Ramos (cell line): ENCODE results near the gene VEGFB.

ENCODE experiments used
- in situ Hi-C: fragments of 300-500 bp; cut with MboI; formaldehyde crosslinking; loops from one replicate; pipeline ENCODE4 v1.14.3; 2022; ENCODE audit warnings: low sequenced_read_pairs; ENCODE audit not compliant: unreplicated experiment

Gene VEGFB

GRCh38 chr11:64269540-64270220, 35.3 kb downstream of the VEGFB start:
- in situ Hi-C loops, result no loop called here

DNA sequence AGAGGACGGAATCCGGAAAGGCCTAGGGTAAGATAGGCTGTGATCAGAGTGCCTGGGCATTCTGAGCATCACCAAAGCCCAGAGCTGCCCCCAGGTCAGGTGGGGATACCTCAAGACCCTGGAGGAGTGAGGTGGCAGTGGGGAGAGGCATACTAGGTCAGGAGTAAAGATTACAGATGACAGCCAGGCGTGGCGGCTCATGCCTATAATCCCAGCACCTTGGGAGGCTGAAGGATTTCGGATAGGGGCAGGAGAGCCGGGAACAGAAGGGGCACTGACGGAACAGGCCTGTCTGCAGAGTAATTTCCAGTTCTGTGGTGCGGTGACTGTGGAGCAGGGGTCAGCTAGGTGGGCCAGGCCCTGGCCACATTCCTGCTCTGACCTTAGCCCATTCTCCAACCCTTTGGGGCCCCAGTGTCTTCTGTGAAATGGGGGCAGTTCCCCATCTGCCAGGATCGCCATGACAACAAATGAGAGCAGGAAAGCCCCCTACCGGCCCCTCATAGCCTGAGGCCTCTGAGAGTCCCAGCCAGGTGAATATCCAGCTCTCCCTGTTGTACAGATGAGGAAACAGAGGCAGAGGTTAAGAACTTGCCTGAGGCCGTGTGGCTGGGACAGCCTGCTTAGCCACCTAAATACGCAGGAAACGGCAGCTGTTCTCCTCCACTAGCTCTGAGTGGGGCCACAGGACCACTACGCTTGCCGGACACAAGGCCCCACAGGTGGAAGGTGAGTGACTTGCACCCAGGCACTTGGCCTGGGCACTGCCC, 40.8 kb downstream of the VEGFB start:
- in situ Hi-C loops, result no loop called here

DNA sequence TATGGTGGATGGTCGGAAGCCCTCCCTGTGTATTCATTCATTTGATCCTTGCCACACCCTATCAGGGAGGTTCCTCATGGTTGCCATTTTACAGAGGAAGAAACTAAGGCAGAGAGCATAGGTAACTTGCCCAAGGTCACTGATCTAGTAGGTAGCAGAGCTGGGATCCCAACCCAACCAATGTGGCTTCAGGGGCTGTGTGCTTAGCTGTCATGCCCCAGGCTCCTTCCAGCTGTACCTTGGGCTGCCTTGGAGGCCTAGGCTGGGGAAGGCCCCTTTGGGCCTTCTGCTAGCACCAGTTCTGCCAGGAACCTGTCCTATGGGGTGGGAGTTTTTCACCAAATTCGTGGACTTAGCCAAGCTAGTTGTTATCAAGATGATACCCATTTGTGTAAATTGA, 41.5 kb downstream of the VEGFB start:
- in situ Hi-C loops, result no loop called here

DNA sequence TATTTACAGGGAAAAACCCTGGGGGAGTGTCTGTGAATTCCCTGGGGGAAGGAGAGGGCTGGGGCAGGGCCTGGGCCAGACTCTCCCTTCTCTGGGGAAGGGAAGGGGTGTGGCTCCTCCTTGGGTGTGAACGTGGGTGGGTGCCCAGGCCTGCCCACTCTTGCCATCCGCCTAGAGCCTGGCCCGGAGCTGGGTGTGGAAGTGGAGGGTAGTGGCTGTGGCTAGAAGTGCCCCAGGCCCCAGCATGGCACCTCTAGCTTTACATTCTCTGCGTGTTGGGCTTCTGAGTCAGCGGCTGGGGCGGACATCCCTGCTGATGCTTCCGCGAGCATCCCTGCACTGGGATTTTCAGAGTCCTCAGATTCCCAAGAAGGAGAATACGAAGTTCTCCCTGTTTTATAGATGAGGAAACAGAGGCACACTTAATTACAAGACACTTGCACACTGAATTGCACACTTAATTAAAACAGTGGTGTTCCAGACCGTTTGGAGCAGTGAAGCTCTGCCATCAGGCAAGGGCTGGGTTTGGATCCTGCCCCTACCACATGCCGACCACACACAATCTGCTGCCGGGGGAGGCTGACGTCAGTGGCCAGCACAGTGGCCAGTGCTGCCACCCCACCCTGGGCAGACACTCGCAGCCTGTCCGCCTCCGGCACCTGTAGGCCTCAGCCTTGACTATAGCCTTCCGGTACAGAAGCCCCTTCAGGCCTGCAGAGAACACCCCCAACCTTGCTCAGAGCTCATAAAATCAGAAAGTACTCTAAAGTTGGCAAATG, 42.5 kb downstream of the VEGFB start:
- in situ Hi-C loops, result no loop called here

DNA sequence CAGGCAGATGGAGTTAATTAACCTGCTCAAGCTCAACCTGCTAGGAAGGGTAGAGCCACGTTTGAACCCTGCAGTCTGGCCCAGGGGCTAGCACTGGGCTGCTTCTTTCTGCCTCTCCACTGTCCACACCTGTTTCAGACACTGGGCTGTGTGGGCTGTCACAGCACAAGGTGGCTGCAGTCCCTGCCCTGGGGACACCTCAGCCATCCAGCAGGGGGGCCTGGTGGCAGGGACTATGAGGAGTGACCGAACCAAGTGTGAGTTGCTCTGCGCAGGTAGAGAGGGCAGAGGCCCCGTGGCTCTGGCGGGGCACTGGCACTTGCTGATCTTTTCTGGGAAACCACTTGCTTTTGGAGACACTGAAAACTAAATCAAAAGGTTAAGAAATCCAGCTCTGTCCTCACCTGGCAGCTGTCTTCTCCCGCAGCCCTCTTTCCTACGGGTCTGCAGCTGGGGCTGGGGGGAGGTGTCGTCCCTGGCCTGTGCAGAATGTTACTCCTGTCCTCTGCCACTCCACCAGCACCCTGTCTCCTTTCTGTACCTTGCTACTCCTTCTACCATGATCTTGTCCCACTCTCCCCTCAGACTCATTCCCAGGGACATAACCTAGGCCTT, 44.3 kb downstream of the VEGFB start:
- in situ Hi-C loops, result no loop called here

DNA sequence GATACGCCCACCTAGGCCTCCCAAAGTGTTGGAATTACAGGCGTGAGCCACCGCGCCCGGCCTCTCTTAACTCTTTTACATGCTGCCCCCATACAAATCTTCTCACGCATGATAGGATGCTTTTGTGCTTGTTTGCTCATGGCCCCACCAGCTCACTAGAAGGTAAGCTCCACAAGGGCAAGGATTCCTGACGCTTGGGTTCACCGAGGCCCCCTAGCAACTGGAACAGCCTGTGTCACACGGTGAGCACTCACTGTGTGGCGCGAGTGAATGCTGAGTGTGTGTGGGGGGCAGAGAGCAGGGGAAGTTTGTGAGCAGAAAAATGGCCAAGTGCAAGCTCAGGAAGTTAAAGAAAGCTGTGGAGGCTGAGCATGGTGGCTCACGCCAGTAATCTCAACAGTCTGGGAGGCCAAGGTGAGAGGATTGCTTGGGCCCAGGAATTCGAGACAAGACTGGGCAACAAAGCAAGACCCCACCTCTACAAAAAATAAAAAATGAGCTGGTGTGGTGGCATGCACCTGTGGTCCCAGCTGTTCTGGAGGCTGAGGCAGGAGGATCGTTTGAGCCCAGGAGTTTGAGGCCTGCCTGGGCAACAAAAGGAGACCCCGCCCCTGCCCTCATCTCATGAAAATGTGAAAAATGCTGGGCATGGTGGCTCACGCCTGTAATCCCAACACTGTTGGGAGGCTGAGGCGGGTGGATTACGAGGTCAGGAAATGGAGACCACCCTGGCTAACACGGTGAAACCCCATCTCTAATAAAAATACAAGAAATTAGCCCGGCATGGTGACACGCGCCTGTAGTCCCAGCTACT, 47.8 kb downstream of the VEGFB start:
- in situ Hi-C loops, result no loop called here

DNA sequence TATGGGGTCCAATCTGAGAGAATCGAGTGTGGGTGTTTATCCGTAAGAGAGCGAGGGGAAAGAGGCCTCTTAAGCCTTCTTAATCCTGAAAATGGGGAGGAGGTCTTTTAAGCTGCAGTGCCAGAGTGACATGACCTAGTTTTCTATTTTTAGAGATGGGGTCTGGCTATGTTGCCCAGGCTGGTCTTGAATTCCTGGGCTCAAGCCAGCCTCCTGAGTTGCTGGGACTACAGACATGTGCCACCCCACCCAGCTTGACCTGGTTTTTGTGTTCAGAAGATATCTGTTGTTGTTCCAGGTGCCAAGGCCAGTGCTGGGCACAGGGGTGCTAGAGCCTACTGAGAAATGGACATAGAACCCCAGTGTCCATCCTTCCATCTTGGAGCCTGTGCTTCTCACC, 48.7 kb downstream of the VEGFB start:
- in situ Hi-C loops, result no loop called here

GRCh38 chr11:64284048-64284961, 49.9 kb downstream of the VEGFB start, which contains the start of gene BAD:
BAD (minus strand) TSS chr11:64284665; CDS start chr11:64284368, 297 bp downstream.
- in situ Hi-C loops, result no loop called here

- in situ Hi-C loops, result no loop called here
Measured at GRCh38 chr11:64284962-64285884, 50.8 kb downstream of the VEGFB start, which contains the start of gene GPR137. GPR137 (plus strand) TSS chr11:64285848; CDS start chr11:64286525, 677 bp downstream.

DNA sequence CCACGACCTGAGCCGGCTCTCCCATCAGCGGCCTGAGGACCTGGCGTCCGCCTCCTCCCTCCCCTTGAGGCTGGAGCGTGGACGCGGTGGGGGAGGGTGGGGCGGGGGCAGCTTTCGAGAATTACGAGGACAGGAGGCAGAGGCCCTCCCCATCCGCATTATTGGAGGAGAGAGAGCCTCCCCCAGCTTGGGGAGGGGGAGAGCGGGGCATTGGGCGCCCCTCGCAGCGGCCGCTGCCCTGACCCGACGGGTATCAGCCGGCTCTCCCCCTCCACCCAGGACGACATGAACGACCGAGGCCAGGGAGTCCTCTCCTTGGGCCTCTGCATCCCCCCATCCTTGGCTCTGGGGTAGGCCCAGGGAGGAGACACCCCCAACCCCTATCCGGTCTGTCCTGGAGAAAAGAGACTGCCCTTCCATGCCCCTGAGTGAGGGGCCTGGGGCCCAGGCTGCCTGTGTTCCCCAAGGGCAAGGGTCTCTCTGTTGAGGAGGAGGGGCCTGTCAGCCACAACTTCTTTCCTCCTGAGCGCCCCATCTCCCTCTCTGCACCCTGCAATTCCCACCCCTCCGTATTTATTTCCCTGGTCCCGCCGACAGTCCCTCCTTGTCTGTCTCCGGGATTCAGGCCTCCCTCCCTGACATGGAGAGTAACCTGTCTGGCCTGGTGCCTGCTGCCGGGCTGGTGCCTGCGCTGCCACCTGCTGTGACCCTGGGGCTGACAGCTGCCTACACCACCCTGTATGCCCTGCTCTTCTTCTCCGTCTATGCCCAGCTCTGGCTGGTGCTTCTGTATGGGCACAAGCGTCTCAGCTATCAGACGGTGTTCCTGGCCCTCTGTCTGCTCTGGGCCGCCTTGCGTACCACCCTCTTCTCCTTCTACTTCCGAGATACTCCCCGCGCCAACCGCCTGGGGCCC, 51.8 kb downstream of the VEGFB start:
- in situ Hi-C loops, result no loop called here

GRCh38 chr11:64286801-64287159, 52.4 kb downstream of the VEGFB start:
- in situ Hi-C loops, result no loop called here

DNA sequence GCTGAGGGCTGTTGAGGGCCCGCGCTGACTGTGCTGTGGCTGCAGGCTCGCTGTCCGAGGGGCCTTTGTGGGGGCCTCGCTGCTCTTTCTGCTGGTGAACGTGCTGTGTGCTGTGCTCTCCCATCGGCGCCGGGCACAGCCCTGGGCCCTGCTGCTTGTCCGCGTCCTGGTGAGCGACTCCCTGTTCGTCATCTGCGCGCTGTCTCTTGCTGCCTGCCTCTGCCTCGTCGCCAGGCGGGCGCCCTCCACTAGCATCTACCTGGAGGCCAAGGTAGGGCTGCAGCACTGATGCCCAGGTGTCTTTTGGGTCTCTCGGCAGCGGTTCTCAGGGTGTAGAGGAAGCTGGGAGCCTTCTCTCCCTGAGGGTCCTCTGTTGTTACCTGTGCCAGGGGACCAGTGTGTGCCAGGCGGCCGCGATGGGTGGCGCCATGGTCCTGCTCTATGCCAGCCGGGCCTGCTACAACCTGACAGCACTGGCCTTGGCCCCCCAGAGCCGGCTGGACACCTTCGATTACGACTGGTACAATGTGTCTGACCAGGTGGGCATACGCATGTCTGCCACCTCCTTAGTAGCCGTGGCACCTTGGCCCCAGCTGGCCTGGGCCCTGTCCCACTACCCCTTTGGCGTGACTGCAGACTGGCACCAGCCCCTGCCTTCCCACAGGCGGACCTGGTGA, 53.4 kb downstream of the VEGFB start:
- in situ Hi-C loops, result no loop called here

- in situ Hi-C loops, result no loop called here
Measured at GRCh38 chr11:64288353-64288750, 54.0 kb downstream of the VEGFB start.
